Subcutaneous adipose tissue (tissue), 4 donors: ENCODE data around the gene MMS22L. TPM values are rescaled to one million over a fixed set of nuclear protein-coding genes. Genes with fewer than 3 reads are reported as not detected.

ENCODE experiments used
- total RNA-seq, 4 donors: library from RNA; depleted of rRNA; stranded (reverse); fragments of >200 nt; gene quantifications; one replicate each; pipeline ENCODE4 v1.1.0, GENCODE V29; 2016
- TF ChIP-seq, protein P1 (sequence below): fragments of 450-650 bp; IDR thresholded peaks from one replicate; pipeline ENCODE4 v1.5.1; 2016; ENCODE audit warnings: low read depth, mild to moderate bottlenecking, control low read depth, antibody characterized with exemption, moderate library complexity

The MMS22L gene
- total RNA-seq, 4 donors from 2014 or later, result 5.1 to 9.3 (median 5.4) TPM

DNA sequence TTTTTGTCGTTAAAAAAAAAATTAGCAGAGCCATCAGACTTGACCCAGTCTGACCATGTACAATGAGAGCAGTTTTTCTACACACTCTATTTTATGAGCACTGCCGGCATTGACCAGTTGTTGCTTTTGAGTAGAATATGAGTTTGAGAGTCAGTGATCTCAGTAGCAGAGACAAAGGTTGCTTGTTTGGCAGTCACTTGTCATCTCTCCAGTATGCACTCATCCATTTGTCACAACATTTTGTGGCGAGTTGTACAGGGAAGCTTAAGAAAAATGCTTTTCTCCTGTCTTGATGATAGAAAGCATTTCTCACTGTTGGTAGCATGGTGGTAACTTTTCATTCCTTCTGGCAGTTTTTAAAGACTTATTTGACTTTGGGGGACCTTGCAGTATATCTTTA, 159.9 kb downstream of the MMS22L start:
- TF ChIP-seq, protein P1, sequence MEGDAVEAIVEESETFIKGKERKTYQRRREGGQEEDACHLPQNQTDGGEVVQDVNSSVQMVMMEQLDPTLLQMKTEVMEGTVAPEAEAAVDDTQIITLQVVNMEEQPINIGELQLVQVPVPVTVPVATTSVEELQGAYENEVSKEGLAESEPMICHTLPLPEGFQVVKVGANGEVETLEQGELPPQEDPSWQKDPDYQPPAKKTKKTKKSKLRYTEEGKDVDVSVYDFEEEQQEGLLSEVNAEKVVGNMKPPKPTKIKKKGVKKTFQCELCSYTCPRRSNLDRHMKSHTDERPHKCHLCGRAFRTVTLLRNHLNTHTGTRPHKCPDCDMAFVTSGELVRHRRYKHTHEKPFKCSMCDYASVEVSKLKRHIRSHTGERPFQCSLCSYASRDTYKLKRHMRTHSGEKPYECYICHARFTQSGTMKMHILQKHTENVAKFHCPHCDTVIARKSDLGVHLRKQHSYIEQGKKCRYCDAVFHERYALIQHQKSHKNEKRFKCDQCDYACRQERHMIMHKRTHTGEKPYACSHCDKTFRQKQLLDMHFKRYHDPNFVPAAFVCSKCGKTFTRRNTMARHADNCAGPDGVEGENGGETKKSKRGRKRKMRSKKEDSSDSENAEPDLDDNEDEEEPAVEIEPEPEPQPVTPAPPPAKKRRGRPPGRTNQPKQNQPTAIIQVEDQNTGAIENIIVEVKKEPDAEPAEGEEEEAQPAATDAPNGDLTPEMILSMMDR, result no peak

DNA sequence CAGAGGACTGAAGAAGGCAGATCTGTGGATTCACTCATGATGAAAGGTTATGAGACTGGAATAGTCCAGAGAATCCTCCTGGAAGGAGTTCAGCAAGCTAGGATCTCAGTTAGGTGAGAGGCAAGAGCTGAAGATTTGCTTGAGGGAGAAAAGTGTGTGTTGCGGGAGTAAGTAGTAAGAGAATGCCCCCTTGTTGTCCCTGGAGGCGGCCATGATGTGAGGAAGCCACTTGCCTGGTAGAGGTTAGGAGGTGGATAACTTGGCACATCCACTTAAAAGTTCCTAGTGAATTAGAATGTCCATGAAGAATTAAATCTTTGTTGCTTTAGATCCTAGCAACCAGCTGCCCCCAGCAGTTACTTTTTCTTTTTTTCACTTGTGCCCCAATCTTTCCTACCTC, 162.5 kb downstream of the MMS22L start:
- TF ChIP-seq, protein P1, result no peak

DNA sequence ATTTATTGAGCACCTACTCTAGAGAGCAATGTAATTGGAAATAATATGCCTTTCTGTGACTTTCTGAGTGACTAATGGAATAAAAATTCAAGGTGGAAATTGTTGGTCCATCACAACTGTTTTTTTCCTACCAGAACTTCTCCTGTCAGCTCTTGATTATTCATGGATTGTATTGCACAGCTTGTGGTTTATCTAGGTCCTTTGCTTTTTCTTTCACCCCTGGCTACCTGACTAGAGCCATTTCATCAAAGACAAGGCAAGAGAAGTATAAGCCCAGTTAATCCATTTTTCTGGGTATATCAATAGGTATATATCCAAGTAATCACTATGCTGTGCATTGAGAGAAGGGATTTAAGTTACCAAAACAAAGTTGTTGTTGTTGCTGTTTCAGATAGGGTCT, 168.4 kb downstream of the MMS22L start:
- TF ChIP-seq, protein P1, result no peak

DNA sequence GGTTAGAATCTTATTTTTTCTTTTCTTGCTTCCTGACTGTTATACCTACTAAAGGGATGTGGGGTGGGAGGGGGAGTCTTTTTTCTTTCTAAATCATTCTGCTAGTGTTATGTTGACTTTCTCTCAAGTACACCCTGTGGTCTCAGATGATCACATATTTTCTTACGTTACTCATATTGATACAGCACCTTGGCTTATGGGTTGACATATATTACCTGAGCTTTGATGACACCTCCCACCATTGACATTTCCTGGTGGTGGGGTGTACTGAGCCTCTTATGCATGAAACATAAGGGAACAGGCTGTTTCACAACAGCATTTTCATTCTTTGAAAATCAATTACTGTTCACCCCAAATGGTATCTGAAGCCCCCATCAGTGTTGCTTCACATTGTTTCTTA, 169.8 kb downstream of the MMS22L start:
- TF ChIP-seq, protein P1, result no peak

DNA sequence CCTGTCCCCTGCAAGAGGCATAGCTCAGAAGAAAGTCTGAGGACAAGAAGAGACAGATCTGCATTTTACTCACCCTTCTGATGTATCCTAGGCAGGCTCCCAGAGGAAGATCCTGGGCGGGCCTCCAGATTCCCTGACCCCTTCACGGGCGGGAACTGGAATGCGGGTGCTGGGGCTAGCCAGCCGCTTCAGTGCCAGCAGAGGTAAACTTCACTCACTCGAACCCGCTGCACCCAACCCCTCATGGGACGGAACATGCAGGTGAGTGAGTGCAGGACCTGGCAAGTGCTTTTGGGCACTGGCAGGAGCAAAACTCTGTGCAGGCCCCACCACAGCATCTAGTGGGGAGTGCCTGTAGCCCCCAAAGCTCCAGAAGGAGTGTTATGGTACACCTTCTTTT, 171.8 kb downstream of the MMS22L start:
- TF ChIP-seq, protein P1, result no peak

DNA sequence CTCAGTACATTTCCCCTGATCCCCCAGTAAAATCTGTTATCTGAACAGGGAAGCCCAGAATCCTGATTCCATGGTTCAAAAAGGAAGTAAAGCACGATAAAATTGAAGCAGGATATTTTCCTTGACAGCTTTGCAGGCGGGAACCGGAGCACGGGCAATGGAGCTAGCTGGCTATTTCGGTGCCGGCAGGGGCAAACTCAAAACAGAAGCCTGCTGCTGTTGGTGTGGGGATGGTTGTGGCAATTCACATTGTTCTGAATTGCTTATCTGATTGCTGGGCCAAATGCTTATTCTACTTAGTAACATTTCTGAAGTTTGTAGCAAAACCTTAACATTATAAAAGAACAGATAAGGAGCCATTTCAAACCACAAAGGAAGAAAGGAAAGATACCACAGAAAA, 172.4 kb downstream of the MMS22L start:
- TF ChIP-seq, protein P1, result no peak

DNA sequence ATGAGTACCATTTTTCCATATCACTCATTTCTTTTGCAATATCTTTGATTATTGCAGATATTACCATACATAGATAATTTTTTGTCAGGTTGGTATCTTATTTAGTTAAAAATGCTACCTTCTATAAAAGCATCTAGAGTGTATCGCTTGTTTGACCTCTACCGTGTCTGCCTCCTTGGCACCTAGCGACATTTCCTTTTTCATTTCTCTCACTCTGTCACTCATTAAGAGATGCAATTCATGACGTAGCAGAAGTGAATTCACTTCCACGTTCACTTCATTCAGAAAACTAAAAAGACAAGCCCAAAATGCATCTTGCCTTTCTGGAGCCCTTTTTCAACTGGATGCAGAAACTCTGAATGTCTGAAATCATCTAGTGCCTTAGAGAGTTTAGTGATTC, 172.9 kb downstream of the MMS22L start:
- TF ChIP-seq, protein P1, result no peak

DNA sequence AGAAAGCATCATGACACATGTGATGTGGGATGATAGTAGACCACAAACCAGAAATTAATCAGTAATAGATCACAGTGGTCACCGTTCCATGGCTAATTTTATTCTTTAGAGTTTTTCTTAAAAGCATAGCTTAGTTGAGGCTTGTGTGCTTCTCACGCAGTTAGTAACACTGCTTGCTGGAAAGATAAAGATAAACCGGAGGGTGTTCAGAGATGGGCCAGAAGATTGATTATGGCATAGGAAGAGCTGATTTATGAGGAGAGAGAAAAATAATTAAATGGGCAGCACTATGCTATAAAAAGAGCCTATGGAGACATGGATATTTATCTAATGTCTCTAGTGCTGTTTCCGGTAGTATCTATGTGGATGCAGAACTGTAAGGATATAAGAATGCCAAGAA, 173.6 kb downstream of the MMS22L start:
- TF ChIP-seq, protein P1, result no peak
